Stimulated activated CD4-positive, alpha-beta T cell treated with anti-CD3 and anti-CD28 coated beads, Interleukin-1b, Interleukin-23, amount 100 ng/mL, for 1 hour (primary cell): ENCODE measurements around the gene INTS11.
A peak's percentile ranks its signal among the peaks of the same experiment; 100 is the strongest.

ENCODE experiments used
- DNase-seq, 2 donors: peaks; one replicate each; pipeline ENCODE4 v3.0.0-alpha.2; 2020; ENCODE audit warnings: low read depth in 2 of 2

Gene INTS11

GRCh38 chr1:1312450-1313314, 11.8 kb downstream of the INTS11 start:
- no peak for DNase-seq

DNA sequence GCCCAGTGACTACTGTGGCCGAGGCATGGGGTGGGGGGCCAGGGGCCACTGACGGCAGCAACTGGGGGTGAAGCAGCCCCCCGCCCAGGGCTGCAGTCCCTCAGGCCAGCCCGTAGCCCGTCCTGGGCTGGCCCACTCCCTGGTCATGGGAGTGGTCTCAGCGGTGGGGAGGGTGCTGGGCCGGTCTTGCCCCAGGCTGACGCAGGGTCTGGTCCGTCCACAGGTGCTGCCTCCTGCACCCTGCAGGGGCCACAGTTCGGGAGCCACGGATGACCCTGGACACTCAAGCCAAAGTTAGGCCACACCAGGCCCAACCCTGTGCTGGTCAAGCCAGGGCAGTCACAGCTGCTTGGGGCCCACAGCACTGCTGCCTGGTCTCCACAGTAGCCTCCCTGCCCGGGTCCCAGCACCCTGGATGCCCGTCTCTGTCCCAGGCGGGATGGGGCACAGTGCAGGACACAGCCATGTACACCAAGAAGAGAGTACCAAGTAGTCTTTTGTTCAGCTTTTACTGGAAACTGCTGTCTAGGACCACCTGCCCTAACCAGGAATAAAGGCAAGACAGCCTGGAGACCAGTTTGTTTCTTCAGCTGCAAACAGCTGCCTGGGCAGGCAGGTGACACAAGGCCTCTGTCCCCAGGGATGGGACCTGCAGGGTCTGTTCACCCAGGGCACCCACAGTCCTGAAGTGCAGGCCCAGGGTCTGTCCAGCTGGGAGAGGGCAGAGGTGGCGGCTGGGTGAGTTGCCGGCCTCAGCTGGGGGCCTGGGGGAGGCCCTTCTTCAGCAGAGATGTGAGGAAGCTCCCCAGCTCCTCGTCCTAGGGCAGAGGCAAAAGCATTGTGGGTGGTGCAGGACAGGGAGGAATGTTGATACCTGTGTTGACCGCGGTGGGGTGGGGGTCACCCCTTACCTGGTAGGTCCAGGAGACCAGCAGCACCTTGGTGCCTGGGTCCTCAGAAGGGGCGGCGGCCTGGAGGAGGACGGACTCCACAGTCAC, 13.1 kb downstream of the INTS11 start:
- DNase-seq, result no peak

- DNase-seq, result no peak
Measured at GRCh38 chr1:1310476-1311053, 13.9 kb downstream of the INTS11 start.

DNA sequence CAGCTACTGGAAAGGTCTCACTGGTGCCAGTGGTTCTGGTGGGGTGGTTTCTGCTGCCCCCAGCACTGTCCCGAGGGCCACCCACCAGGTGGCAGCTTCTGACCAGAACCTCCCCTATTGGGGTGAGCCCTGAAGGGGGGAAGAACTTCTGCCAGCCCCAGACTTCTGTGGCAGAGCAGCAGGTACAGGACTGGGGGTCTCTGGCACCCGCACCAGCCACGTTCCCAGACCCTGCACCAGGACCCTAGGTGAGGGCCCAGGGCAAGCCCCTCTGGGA, 14.4 kb downstream of the INTS11 start:
- no peak for DNase-seq

- no peak for DNase-seq
Measured at GRCh38 chr1:1309251-1310108, 15.0 kb downstream of the INTS11 start.

- no peak for DNase-seq
Measured at GRCh38 chr1:1308756-1309250, 15.7 kb downstream of the INTS11 start.

DNA sequence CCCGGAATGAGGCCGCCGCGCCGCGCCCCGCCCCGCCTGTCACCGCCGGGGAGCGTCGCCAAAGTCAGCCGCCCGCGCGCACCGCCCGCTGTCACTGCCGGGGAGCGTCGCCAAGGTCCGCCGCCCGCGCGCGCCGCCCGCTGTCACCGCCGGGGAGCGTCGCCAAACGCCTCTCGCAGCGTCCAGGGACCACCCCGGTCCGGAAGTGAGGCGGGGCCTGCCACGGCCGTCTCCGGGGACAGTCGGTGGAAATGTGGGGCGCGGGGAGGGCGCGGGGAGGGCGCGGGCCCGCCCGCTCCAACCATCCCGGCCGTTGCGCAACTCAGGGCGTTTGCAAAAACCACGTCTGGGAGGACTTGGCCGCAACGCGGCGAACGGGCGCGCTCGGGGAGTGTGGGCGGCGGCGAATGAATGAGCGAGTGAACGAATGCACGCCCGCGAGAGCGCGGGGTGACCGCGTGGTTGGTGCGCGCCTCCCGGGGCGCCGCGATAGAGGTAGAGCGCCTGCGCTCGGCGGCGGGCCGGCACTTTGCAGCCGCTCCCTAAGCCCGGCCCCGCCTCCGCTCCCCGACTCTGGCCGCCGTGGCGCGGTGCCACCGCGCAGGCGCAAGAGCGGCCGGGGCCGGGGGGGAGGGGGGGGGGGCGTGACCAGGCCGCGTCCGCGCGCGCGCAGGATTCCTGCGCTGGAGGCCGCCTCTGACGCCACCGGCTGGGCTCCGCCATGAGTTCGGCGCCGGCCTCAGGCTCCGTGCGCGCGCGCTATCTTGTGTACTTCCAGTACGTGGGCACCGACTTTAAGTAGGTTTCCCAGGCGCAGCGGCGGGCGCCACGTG, 16.3 kb downstream of the INTS11 start, which contains the start of the genes ACAP3 and PUSL1:
Gene ACAP3, minus strand, starts transcription at position 8 of the 833 bp plus-strand sequence. CDS start 115 bp downstream, outside the sequence.
Gene PUSL1, plus strand, starts transcription at position 675 of the 833 bp plus-strand sequence. Its CDS starts 47 bp downstream, at position 722.
- peak; percentile 64 to 77 for DNase-seq

DNA sequence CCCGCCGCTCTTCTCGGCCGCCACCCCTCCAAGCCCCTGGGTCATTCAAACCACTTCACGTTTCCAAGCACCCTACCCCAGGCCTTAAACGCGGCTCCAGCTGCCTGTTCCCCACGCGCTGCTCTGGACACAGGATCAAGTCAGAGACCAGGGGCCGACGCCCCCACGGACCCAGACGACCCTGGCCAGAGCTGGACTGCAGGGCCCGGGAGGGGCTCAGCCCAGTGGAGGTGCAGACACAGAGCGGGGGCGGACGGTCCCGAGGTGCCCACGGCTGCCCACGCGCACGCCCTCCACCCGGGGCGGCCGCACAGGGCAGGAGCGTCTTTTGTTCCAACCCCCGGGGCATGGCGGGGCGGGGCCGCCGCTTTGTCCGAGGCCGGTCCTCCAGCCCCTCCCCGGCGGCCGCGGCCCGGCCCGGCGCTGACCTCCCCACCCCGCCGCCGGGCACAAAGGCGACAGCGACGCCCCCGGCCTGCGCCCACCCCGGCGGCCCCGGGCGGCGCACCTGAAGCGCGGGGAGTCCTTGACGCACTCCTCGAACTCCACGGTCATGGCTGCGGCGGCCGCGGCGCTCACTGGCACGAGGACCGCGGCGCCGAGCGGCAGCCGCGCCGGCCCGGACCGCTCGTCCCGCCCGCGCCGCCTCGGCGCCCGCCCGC, 17.1 kb downstream of the INTS11 start:
- DNase-seq, result no peak

GRCh38 chr1:1306661-1307260, 17.7 kb downstream of the INTS11 start:
- DNase-seq, result no peak

DNA sequence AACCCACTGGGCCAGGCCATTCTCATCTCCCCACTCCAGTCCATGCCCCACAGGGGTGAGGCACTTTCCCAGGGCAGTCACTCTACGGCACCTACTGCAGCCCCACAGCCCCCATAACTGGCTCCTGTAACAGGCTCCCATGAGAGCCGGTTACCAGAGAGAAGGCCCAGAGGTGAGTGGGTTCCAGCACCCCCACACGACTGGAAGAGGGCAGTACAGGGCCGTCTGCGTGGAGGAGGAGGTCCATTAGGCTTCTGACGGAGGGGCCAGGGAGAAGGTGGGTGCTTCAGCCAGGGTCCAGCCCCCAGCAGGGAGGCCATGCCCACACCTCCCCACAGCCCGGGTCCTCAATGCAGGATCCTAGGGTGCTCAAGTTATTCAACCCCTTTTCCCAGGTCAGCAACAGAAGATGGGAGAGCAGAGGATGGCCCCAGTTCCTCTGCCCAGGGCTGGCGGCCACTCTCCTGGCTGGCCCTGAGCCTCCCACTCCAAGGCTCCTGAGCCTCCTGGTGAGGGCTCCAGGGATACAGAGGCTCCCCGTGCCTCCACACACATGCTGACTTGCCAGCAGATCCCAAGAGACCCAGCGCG, 18.3 kb downstream of the INTS11 start:
- no peak for DNase-seq

GRCh38 chr1:1305300-1306069, 19.0 kb downstream of the INTS11 start:
- DNase-seq, result peak; percentile 34 to 45

GRCh38 chr1:1304331-1305299, 19.8 kb downstream of the INTS11 start:
- no peak for DNase-seq

DNA sequence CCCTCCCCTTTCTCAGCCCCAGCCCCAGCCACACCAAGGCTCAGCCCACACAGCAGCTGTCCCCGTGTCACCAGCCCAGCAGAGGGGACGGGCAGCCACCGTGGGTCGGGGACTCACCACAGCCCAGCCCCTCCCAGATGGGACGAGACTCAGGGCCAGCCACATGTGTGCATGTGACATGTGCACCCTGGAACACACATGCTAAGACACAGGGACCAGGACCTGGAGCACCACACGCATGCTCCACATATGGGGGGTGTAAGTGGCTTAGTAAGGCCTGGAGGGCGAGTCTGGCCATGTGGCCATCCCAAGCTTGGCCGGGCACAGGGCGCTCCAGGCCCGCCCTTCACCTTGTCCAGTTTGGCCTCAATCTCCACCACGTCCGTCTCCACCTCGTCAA, 20.7 kb downstream of the INTS11 start:
- no peak for DNase-seq

GRCh38 chr1:1302951-1303509, 21.4 kb downstream of the INTS11 start:
- no peak for DNase-seq

- no peak for DNase-seq
Measured at GRCh38 chr1:1302006-1302430, 22.4 kb downstream of the INTS11 start.

GRCh38 chr1:1300352-1300739, 24.1 kb downstream of the INTS11 start:
- DNase-seq, result no peak
